KG1 (cell line): Measurements from ENCODE around the gene ALPL.
"Not testable (repeated sequence)": the region's sequence is repeated elsewhere in the genome, so short reads cannot be mapped to it uniquely, and the experiment has no call there.

Source experiments
- DNase-seq: peaks from one replicate; lab custom pipeline; 2025; lab: John Stamatoyannopoulos, UW

The ALPL gene

DNA sequence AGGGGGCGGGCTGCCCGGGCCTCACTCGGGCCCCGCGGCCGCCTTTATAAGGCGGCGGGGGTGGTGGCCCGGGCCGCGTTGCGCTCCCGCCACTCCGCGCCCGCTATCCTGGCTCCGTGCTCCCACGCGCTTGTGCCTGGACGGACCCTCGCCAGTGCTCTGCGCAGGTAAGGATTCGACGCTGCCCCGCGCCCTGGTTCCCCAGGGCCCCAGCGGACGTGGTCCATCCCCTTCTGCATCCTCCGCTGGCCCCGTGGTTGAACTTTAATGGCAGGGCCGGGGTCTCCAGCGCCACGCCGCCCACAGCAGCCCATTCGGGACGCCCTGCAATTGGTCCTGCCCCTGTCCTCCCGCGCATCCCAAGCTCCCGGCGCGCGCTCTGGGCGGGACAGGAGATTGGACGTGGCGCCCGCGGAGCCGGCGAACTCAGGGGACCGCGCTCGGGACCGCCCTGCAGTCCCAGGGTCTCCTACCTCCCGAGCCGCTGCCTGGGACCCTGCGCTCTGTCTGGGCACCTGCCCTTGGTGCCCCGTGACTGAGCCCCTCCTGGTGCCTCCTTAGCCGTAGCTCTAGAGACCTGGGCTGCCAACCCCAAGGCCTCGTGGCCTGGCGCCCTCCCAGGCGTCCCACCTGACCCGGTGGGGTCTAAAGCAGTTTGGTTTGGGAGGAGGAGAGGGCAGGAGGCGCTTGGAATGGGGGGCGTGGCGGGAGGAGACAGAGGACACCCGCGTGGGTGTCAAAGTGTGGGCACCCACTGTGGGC is at the start of gene ALPL:
Gene ALPL, plus strand, starts transcription at position 73 of the 762 bp plus-strand sequence. CDS start 44,659 bp downstream, outside the sequence.
- DNase-seq: no peak

DNA sequence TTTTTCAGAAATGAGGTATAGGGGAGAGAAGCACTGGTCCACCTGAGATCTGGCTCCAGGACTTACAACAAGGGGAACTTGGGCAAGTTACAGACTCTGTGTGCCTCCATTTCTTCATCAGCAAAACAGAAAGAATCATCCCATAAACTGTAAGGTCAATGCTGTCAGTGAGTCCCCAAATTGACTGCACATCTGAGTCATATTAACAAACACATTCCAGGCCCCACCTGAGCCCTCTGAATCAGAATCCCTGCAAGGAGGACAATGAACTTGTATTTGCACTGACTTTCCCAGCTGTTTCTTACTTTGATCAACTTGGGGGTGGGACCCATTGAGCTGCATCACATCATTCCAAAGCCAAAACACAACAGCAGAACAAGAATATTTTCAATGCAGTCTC is 44.1 kb upstream of the ALPL start:
- not testable (repeated sequence) for DNase-seq

DNA sequence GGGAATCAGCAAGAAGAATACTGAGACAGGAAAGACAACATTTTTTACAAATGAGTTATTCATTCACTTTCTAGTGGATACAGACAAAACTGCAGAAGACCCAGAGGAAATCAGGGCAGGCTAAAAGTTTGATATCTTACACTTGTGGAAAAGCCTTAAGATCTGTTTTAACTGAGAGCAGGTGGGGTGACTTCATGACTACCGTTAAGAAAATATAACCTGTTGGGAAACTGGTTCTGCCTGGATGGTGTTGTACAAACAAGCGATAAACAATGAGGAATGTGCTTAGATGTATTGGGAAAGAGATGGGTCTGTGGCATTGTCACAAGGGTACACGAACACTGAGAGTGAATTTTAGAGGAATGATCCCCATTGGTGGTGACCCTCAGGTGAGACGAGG is 41.3 kb upstream of the ALPL start:
- not testable (repeated sequence) for DNase-seq

DNA sequence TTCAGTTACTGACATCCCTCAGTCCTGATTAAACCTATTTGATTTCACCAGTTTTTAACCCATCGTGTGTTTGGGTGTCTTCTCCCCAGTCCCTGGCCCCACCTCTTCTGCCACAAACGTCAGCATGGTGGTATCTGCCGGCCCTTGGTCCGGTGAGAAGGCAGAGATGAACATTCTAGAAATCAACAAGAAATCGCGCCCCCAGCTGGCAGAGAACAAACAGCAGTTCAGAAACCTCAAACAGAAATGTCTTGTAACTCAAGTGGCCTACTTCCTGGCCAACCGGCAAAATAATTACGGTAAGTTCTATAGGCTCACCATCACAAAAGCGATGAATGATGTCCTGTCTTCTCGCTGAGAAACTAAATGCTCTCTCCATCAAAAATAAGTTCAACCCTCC is 40.6 kb upstream of the ALPL start:
- no peak for DNase-seq

DNA sequence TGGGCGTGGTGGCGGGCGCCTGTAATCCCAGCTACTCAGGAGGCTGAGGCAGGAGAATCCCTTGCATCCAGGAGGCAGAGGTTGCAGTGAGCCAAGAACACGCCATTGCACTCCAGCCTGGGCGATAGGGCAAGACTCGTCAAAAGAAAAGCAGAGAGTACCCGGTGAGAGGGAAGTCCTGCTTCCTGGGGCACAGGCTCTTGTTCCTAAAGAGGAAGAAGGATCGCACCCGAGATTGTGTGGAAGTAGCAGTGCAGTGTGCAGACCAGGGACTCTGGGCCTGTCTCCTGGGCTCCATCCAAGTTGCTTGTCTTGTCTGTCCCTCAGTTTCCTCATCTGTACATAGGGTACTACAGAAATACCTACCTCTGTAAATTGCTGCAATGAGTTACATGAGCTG is 39.6 kb upstream of the ALPL start:
- no peak for DNase-seq

DNA sequence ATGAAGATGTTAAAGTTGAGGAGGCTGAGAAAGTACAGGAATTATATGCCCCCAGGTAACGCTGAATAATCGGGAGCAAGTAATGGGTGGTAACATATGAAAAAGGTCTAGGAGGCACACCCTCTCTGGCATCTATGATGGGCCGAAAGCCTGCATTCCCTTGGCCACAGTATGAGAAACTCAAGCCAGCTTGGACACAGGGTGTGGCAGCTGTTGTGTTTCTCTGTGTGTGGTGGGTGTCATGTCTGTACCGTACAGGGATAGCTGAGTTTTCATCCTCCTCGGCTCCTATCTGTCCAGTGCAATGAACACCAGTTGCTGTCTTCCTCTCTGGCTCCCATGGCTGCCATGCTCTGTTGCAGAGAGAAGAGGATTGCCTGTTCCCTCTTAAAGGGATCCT is 36.4 kb upstream of the ALPL start:
- no peak for DNase-seq

DNA sequence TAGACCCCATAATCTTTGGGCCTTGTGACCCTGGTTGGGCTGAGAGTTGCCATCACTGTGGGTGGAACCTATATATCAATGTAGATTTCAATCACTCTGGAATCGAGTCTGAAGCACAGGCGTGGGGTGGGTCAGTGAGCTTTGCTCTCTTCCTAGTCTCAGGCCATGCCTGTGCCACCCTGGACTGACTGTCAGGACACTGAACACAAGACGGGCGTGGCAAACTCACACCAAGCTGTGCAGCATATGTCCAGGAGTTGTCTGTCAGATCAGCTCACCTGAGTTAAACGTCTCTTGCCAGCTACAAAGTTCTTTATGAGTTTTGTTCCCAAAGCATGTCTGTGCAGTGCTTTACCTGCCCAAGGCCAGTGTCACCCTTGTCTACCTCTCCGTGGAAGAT is 30.9 kb upstream of the ALPL start:
- no peak for DNase-seq

DNA sequence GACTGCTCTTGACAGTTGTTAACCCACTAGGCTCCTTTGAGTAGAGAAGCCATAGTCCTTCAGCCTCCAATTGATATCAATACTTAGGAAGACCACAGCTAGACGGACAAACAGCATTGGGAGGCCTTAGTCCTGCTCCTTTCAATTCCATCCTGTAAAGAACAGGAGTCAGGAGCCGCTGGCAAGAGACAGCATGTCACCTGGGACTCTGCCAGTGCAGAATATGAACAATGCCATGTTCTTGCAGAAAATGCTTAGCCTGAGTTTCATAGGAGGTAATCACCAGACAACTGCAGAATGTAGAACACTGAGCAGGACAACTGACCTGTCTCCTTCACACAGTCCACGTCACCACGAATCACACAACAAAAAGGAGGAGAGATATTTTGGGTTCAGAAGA is 25.3 kb upstream of the ALPL start:
- DNase-seq: not testable (repeated sequence)

DNA sequence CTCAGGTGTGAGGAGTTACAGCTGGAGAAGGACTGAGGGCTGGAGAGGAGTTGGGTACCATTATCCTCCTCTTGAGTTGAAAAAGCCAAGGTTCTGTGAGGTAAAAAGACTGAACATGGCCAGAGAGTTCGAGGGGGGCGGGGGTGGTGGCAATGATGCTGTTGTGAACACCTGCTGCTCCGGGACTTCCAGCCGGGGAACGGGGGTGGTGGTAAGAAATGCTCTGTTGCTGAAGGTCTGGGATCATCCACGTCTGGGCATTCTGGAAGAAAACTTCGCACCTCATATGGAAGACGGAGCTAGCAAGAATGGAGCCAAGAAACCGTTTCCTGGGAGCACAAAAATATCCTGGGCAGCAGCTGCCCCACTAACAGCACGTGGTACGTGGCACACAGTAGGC is 20.1 kb upstream of the ALPL start:
- DNase-seq: no peak

DNA sequence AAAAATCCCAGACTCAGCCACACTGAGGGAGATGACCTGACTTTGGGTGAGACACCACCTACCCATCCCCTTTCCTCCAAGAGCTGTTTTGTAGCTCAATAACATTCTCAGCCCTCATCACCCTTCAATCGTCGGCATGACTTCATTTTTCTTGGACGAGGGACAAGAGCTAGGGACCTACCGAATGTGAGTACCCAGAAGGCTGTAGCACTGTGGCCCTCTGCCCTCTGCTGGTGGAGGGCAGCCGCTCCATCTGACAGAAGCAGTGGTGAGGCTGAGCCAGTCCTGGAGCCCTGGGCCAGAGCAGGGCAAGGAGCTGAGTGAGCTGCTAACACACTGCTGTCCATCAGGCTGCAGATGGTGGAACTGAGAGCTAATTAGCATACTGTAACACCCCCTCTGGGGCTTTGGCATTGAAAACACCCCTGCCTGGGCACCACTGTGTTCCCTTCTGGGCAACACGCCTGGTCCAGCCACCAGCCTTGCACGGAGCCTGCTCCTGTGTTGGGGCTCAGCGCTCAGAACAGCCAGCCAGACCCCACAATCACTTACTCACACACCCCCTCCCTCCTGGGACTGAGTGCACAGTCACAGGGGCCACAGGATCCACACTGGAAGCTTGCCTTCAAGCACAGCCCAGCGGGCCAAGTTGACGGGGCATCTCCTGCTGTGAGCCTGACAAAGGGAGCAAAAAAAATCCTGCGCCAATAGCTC is 18.3 kb upstream of the ALPL start:
- DNase-seq: no peak

DNA sequence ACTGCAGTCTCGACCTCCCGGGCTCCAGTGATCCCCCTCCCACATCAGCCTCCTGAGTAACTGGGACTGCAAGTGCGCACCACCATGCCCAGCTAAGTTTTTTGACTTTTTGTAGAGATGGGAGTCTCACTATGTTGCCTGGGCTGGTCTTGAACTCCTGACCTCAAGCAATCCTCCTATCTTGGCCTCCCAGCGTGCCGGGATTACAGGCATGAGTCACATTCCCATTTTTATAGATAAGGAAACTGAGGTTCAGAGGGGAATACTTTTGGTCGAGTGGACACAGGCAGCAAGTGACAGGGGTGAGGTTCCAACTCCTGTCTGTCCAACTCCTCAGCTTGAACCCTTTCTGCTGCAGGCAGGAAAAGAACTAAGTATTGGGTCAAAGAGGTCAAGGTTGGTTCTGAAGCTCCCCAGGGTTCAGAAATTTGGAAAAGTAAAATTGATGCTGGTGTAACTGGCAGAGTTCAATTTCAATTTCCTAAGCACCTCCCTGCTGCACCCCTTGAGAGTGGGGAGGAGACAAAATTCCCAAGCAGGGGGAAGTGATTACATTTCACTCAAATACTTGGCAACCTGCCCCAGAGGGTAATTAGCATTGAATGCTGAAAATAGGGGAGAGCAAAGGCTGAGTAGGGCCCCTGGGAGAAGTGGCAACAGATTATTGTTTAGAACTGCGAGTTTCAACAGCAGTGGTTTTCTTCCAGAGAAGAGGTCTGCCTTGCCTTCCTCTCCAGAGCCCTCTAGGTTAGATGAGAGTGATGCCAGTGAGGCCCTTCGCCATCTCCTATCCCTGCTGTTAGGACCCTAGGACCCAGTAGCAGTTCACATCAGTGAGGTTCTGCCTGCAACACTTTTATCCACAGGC is 17.5 kb upstream of the ALPL start:
- no peak for DNase-seq

DNA sequence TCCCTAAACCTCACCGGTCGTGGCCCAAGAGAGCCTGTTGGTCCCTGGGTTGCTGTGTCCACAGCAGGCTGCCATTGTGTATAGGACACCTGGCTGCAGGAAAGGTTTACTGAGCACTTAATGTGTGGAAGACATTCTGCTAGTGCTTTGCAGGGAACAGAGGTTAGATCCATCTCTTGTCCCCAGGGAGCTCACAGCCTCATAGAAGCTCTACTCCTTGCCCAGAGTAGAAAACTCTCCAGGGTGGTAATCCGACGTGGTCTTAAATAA is 16.9 kb upstream of the ALPL start:
- no peak for DNase-seq

DNA sequence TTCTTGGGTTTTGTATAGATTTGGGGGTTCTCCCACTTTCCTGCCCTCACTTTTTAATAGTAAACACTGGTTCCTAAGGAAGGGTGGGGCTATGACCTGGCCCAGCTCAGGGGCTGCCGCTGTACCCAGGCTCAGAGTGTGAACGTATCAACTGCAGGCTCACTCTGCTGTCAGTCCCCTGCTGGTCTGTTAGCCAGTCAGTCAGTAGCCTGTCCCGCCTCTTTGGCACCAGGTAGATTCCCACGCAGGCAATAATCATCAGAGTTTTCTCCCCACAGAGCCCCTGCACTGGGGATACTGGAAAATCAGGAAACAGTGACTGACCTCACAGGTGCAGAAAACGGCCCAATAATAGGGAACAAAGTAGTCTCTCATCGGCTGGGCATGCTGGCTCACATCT is 15.0 kb upstream of the ALPL start:
- DNase-seq: no peak

DNA sequence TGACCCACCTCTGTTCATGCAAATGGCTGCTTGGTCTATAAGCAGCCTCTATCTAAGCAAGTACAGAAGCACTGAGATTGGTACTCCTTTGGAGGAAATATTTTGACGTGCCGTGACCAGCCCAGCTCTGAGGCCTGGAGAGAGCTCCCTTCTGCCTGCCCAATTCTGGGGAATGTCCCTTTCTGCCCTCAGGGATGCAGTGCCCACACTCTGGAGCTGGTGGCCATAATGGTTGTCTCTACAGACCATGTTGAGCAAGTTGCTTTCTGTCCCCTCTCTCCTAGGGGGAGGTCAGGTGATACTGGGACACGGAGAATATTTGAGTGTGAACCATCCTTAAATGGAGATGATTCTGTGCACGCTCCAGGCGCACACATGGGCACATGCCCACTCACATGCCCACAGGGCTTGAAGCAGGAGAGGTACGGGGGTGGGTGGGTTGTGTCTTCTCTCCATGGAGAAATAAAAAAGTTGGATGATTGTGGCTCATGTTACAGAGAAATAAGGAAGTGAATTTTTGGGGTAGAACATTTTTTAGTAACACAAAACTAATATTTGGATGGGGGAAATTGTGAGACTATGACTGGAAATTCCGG is 13.9 kb upstream of the ALPL start:
- DNase-seq: no peak

DNA sequence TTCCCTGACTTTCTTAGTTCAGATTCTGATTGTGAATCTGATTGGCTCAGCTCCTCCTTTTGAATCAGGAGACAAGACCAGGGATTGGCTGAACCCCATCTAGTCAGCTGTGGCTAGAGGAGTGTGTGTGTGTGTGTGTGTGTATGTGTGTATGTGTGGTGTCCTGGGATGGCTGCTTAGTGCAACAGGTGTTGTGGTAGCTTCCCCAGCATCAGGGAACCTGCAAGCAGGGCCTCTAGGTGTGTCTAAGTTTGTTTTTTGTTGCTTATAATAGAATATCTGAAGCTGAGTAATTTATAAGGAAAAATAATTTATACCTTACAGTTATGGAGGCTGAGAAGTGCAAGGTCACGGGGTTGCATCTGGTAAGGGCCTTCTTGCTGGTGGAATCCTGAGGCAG is 13.2 kb upstream of the ALPL start:
- no peak for DNase-seq

DNA sequence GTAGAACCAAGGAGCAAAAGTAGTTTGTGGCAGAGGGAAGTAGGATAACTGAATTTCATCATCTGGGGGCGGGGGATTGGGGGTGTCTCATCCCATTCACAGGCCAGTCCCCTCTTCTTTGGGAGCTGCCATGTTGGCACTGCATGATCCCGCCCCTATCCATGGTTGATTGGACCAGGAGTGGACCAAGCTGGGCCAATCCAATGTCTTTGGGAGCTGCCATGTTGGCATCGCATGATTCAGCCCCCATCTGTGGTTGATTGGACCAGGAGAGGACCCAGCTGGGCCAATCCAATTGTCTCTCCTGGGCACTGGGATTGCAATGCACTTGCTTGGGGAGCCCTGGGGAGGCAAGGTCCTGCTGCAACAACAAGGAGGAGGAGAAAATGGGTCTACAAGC is 12.3 kb upstream of the ALPL start:
- no peak for DNase-seq

DNA sequence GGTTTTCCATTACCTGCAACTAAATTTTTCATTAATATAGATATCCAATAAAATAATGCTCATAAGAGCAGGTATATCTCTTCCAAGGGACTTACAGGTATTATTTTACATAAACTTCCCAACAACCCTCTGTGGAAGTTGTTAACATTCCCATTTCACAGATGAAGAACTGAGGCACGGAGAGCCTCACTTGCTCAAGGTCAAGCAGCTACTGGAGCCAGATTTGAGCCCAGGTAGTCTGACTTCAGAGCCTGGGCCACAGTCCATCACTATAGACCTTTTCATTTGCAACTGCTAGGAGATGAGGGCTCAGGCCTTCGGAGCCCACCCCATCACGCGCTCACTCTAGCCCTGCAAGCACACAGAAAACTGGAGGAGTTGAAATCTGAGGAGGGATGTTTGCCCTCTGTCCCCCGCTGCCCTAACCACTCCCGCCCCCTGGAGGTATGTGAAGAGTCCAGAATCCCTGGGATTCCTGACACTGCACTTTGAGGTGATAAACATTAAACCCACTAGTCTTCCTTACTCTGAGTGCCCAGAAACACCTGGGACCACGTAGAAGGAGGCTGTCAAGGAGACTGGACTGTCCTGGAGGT is 11.7 kb upstream of the ALPL start:
- DNase-seq: no peak

DNA sequence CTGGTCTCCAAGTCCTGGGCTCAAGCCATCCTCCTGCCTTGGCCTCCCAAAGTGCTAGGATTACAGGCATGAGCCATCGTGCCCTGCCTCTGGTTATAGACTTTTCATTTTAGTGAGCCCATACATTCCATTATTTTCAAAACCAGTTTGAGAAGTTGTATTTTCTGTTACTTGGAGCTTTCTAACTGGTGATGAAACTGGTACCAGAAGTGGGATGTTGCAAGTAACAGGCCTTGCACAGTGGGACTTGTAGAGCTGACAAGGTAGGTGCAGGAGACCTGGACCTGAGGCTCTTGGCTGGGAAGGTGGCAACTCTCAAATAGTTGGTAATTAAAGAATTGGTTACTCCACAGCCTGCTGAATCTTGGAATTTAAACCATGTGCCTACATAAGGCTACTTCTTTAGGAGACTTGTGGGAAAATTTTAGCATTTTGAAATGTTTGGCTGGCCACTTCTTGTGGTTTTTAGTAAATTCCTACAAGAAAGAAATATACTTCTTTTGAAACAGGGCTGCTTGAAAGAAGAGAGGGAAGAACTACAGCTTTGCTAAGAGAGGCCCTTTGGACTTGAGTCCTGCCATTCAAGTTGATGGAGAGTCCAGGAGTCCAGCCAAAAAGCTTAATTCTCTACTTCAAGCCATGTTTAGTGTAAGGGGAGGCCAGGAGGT is 9.8 kb upstream of the ALPL start:
- DNase-seq: no peak

DNA sequence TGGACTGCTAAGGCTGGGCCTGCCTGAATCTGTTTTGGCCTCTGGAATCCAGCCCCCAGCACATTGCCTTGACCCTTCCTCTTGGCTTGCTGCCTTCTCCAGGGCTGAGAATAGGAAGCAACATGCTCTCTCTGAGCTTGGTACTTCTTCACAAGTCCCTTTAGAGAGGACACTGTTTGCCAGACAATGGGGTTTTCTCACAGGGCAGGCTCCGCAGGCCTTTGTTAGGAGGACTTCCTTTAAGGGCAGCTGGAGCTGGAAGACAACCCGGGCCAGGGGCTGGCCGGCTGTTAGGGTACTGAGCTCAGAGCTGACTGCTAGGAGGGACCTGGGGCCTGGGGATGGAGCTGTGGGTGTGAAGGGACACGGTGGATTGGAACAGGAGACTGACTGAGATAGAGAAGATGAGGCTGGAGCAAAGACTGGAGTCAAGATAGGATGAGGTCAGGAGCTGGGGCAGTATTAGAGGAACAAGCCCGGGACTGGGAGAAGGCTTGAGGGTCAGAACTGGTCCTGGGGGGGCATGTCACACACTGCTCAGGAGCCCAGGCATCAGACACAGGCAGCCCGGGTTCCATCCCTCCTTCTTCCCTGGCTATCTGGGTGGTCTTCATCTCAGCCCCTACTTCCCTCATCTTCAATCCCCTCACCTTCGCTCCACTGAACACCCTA is 5.4 kb upstream of the ALPL start:
- no peak for DNase-seq

DNA sequence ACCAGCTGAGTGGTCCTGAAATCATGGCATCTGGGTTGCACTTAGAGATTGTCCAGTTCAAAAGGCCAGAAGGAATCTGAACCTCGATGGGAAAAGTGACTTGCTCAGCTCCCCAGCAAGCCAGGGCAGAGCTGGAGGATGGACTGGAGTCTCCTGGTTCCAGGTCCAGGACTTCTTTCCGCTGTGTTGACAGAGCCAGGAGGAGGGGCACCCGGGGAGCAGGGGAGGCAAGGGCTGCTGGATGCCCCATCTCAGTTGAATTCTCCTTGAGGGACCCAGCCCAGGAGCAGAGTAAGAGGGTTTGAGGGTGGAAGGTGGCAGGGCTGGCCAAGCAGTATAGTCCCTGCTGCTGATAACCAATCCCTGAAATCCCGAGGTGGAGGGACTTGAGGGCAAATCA is 2.4 kb upstream of the ALPL start:
- no peak for DNase-seq
